C1 segment of cervical spinal cord (tissue), 14 donors: ENCODE measurements around the gene HOOK2.
"Not testable (repeated sequence)": the region's sequence is repeated elsewhere in the genome, so short reads cannot be mapped to it uniquely, and the experiment has no call there.

Source experiments
- DNase-seq, 14 donors: peaks; one replicate each; lab custom pipeline; 2025; lab: John Stamatoyannopoulos, UW

Gene HOOK2

DNA sequence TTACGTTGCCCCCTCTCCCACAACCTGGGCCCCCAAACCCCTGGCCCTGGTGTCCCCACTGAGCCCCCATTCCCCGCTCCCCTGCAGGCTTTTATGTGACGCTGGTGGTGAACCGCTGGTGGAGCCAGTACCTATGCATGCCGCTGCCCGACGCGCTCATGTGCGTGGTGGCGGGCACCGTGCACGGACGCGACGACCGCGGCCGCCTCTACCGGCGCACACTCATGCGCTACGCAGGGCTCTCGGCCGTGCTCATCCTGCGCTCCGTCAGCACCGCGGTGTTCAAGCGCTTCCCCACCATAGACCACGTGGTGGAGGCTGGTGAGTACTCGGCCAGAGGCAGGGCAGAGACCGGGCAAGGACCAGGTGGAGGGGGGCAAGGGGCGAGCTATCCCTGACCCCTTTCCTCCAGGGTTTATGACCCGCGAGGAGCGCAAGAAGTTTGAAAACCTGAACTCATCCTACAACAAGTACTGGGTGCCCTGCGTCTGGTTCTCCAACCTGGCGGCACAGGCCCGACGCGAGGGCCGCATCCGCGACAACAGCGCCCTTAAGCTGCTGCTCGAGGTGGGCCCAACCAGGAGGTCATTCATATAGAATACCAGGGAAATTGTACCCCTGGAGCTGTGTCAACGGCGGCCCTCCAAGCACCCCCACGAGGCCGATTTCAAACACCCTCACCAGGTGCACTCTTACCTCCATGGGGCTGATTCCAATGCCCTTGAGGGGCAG lies 20.7 kb downstream of the HOOK2 start:
- DNase-seq = no peak

DNA sequence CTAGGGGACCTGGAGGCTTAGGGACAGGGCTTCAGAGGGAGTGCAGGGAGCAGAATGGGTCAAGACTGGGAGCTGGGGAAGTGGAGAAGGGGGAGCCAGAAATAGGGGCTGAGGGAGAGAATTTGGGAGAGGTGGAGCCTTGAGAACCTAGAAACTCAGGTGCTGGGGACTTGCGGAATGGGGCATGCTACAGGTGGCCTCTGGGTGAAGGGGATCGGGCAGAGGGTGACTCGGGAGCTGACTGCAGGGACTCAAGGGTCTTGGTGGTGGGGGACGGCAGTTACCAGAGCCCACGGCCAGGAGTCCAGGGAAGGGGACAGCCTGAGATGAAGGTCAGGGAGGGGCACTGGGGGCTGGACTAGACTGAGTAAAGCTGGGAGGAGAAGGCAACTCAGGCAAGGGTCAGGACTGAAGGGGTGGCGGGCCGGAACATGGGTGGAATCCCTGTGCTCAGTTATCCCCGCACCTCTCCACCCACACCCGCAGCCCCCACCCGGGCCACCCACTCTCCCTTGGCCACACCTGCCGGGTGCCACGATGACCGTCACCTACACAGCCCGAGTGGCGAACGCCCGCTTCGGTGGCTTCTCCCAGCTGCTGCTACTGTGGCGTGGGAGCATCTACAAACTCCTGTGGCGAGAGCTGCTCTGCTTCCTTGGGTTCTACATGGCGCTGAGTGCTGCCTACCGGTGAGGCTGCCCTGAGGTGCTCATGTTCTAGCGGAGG lies 23.1 kb downstream of the HOOK2 start:
- no peak for DNase-seq

GRCh38 chr19:12751635-12752034 lies 23.7 kb downstream of the HOOK2 start, which contains the start of gene BEST2:
Gene BEST2, plus strand, starts transcription at chr19:12751791. Its CDS starts 802 bp downstream, at chr19:12752593.
- no peak for DNase-seq

DNA sequence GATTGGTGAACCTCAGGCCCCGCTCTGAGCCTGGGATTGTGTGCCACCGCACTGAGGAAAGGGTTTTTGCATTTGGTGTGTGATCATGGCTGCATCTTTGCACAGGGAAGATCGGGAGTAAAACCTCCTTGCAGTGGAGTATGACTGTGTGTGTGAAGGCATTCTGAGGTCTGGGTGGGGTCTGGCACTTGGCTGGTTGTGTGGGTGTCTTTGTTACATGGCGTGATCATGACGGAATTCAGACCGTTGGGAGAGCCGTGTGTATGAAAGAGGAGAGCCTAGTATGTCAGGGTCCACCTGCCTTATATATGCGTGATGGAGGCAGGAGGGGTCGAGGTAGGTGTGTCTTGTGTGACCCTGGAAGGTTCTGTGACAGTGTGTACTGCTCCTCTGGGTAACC lies 24.5 kb downstream of the HOOK2 start:
- DNase-seq = no peak

GRCh38 chr19:12749938-12750521 lies 25.3 kb downstream of the HOOK2 start:
- no peak for DNase-seq

DNA sequence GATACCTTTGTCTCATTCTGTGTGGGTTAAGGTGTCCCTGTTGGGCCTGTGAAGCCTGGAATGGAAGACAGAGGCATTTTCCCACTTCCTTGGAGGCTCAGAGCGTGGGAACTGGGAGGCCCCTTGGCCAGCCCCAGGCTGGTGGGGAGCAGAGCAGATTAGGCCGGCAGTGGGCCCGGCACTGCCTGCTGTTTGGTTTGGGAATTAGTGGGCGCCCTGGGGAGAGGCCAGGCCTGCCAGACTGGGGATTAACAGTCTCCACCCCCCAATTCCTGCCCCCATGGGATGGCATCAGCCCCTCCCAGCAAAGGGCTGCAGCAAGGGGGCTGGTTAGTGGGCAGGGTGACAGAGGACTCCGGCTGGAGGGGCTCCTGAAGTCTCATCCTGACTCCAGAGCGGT lies 26.9 kb downstream of the HOOK2 start:
- no peak for DNase-seq

GRCh38 chr19:12745166-12745897 lies 30.0 kb downstream of the HOOK2 start:
- DNase-seq = no peak

DNA sequence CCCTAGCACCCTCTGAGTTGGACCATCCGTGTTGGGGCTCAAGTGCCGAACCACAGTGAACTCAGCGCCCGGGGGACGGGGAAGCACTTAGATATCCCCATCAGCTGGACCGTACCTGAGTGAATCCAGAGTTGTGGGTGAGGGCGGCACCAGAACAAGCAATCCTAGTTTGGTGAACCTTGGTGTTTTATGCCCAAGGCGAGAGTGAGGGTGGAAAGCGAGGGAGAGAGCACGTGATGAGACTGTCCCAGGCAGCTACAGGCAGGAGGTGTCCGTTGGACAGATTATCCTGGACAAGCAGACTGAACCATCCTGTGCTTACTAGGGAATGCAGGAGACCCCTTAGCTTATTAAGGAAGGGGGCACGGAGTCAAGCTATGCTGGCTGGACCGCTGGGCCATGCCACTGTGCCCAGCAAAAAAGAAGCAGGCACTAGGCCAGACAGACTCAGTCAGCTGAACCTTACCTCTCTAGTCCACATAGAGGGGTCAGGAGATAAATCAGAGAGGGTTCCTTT lies 37.5 kb downstream of the HOOK2 start:
- DNase-seq = no peak

DNA sequence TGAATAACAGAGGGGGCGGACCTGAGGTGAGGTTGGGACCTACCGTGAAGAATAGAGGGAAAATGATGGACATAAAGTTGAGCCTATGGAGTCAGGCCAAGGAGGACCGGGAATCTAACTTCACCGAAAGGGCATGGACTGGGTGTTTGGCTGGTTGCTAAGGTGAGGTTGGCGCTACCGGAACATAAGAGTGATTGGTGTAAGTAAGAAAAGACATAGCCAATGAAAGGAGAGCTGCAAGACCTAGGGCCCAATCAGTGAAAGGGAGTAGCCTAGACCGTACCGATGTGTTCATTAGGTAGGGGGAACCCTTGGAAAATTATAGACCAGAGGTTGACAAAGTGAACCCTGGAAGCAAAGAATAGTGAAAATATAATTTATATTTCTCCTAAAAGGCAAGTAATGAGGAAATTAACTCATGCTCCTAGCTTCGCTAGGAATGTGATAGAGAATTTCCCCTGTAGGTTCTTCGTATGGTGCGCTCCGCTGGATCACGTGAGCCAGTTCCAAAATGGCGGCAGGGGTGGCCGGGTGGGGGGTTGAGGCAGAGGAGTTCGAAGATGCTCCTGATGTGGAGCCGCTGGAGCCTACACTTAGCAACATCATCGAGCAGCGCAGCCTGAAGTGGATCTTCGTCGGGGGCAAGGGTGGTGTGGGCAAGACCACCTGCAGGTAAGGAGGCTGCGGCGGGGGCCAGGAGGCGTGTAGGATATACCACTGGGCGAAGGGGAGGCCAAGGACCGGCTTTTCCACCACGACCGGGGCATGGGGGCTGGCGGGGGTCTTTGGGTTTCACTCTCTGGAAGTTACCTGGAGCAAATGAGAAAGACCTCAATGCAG lies 38.1 kb downstream of the HOOK2 start, which contains the start of gene GET3:
Gene GET3, plus strand, starts transcription at position 503 of the 840 bp plus-strand sequence. Its CDS starts 9 bp downstream, at position 512.
- peak; percentile 29 to 99 (median 86) for DNase-seq

DNA sequence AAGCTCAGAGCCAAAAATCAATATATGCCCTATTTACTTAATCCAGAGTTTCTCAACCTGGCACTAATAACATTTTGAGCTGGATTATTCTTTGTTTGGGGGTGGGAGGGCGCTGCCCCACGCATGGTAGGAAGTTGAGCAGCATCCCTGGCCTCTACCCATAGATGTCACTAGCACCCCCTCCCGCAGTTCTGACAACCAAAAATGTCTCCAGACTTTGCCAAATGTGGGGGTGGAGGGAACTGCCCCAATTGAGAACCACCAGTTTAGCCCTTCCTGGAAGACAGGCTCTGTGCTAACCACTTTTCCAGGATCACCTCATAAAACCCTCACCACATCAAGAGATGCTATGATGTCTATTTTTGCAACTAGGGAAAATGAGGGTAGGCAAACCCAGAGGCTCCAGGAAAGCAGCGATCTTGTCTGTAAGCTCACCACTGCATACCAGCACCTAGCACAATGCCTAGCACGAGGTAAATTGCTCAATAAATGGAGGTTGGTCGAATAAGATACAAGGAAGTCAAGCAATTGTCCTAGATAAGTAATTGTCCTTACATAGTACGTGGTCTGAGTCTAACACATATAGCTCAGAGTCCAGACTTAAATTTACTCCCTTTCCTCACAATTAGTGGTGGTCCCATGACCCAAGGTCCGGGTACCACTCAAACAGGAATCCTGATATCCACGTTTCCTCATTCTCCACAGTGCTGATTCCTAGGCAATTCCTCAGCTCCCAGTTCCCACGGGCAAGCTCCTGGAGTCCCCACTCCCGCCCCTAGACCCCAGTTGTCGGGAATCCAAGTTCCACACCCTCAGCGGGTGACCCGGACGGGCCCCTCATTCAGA lies 41.8 kb downstream of the HOOK2 start:
- peak in 1 of 14 donors; percentile 6 for DNase-seq

- DNase-seq = no peak
These were observed 44.0 kb downstream of the HOOK2 start for GRCh38 chr19:12731337-12731736.

DNA sequence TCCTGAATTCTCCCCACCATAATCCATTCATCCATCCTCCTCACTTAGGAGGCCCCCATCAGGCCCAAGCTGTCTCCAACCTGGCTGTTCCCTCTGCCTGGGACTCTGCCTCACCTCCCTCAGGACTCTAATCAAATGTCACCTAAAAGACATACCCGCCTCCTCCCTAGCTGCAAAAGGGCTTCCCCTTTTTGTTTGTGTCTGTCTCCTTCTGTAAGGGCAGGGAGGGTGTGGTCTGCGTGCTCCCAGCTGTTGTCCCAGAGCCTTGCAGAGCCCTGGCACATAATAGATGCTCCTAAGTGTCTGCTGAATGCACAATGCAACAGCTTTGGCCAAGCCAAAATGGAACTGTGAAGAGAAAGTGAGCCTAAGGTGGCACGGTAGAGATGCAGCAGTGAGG lies 45.3 kb downstream of the HOOK2 start:
- DNase-seq = no peak

DNA sequence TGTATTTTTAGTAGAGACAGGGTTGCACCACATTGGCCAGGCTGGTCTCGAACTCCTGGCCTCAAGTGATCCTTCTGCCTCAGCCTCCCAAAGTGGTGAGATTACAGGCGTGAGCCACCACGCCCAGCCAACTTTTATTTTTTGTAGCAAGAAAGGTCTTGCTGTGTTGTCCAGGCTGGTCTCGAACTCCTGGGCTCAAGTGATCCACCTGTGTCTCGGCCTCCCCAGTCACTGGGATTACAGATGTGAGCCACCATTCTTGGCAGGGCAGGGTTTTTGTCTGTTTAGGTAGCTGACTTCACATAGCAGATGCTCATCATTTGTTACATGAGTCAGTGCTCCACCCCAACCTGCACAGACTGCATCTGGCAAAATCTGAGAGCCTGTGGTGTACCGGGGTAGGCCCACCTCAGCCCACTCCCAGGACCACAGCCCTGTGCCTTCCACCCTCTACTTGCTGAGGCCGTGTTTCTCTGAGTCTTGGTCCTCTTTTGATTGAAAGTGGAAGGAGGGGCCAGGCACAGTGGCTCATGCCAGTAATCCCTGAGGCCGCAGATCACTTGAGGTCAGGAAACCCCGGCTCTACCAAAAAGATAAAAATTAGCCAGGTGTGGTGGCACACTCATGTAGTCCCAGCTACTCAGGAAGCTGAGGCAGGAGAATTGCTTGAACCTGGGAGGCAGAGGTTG lies 47.5 kb downstream of the HOOK2 start:
- DNase-seq = no peak

DNA sequence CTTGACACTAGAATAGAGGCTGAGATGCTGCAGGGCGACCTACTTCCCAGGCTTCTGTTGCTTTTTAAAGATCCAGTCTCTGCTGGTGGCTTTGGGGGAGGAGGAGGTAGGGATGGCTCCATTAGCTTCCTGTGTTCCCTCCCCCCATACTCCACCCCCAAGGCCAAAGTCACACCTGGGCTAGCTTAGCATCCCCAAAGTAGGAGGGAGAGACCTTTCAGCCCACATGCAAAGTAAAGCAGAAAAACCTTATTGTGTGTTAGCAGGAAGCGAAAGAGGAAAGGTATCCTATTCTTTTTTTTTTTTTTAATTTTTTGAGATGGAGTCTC lies 48.4 kb downstream of the HOOK2 start:
- DNase-seq = no peak

DNA sequence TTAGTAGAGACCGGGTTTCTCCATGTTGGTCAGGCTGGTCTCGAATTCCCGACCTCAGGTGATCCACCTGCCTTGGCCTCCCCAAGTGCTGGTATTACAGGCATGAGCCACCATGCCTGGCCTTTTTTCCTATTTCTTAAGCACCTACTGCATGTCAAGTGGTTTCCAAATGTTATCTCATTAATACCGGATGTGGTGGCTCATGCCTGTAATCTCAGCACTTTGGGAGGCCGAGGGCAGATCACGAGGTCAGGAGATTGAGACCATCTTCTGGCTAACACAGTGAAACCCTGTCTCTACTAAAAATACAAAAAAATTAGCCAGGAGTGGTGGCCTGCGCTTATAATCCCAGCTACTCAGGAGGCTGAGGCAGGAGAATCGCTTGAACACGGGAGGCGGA lies 49.7 kb downstream of the HOOK2 start:
- not testable (repeated sequence) for DNase-seq

DNA sequence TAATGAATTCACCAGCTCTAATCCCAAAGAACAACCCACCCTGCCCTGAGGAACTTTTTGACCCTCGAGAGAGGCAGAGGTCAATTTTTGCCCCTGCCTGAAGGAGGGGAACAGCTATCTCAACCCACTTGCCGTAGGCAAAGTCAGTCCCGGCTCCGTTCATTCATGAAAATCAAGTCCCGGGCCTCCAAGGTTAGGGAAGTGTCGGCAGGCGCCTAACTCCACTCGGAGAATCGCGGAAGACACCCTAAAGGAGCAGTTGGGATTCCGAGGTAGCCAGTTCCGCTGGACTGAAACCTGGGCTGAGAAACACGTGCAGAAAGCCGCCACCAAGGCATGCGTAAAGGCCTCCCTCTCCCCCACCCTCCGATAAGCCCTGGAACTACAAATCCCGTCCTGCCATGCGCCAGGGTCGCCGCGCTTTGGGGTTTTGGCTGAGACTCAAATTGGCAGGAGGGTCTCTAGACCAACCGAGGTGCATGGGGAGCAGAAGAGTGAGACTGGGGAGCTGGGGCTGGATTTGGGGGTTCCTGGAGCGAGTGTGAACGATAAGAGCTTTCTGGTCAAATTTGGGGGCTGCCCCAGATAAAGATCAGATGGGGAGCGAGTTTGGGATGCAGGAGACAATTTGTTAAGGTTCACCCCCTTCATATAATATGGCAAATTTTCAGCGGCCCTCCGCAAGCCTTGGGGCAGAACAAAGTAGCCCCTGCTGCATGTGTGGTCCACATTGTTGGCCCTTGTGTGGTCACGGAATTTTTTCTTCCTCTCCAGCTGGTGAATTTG lies 51.5 kb downstream of the HOOK2 start, which contains the start of gene TNPO2:
Gene TNPO2, minus strand, starts transcription at position 292 of the 786 bp plus-strand sequence. CDS start 2,955 bp downstream, outside the sequence.
- peak in 11 of 14 donors; percentile 8 to 73 (median 22) for DNase-seq

DNA sequence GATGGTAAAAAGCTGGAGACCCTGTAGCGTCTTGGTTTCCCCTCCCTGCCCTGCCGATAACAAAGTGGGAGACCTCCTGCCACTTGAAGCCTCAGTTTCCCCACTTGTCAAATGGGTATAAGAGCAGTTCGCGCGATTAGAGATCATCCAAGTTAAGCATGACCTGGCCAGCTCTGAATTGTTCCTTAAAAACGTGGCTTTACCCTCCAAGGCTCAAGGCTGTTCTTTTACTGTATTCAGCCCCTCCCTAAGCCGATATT lies 52.0 kb downstream of the HOOK2 start:
- peak in 1 of 14 donors; percentile 25 for DNase-seq

- peak; percentile 59 to 94 (median 90) for DNase-seq
These were observed 52.6 kb downstream of the HOOK2 start for GRCh38 chr19:12722566-12723380.
